HepG2 (cell line): ENCODE results near the gene IL24. TPM values are rescaled to one million over a fixed set of nuclear protein-coding genes. Genes with fewer than 3 reads are reported as not detected.

Source experiments
- ATAC-seq: fragments of 200-7000 bp; cut with Tn5 transposase; 3 replicates; pipeline ENCODE4 v1.9.1; 2020; ENCODE audit warnings: mild to moderate bottlenecking, moderate library complexity
- BruUV-seq: library from RNA; stranded (reverse); fragments of 400-500 nt; replicated peaks from 2 replicates; lab custom pipeline; 2021; lab: Mats Ljungman, UMichigan
- CTCF ChIA-PET: fragments of 300-600 bp; formaldehyde crosslinking; extraction: SDS; loops from one replicate; lab custom pipeline; 2021; ENCODE audit warnings: low total read pairs, inconsistent platforms, low intra/inter-chr PET ratio; lab: Yijun Ruan, JAX
- POLR2A ChIA-PET: fragments of 350-600 bp; sonication (Branson Sonifier 250); formaldehyde crosslinking; loops from one replicate; lab custom pipeline; 2020; ENCODE audit warnings: antibody characterized with exemption, inconsistent platforms; lab: Yijun Ruan, JAX
- DNase-seq: peaks from one replicate; pipeline ENCODE4 v3.0.0-alpha.2; 2015; ENCODE audit warnings: low spot score
- FAIRE-seq: peaks from 3 replicates; lab custom pipeline; 2011; peaks lifted over from hg19 to GRCh38; lab: Jason Lieb, UNC
- H2AFZ ChIP-seq: one replicate; pipeline ENCODE4 v1.6.1; 2011; ENCODE audit warnings: low read length, inconsistent platforms
- H3K27ac ChIP-seq: fragments of 300-600 bp; 3 replicates; pipeline ENCODE4 v1.8.0; 2011; ENCODE audit warnings: mixed run types, mild to moderate bottlenecking, mixed read lengths, low read length, inconsistent platforms; ENCODE audit not compliant: insufficient read depth; ENCODE audit errors: extremely low read length
- H3K27me3 ChIP-seq, 2 experiments: fragments of 200-600 bp in 1 of 2; 2 replicates in 1 of 2; 3 replicates in 1 of 2; pipeline versions ENCODE4 v1.6.0 to v1.8.0; 2011; ENCODE audit warnings: low read length in 2 of 2, mild to moderate bottlenecking in 2 of 2, moderate library complexity in 2 of 2, inconsistent platforms in 1 of 2; ENCODE audit not compliant: insufficient read depth in 2 of 2, control insufficient read depth in 1 of 2
- H3K36me3 ChIP-seq, 2 experiments: fragments of 200-600 bp in 1 of 2; replicated peaks in 1 of 2; 2 replicates in 1 of 2; 3 replicates in 1 of 2; pipeline versions ENCODE4 v1.5.1 to v1.8.0; 2011; ENCODE audit warnings: low read length in 2 of 2, inconsistent platforms in 1 of 2; ENCODE audit not compliant: insufficient read depth in 2 of 2, control insufficient read depth in 1 of 2
- H3K4me1 ChIP-seq: 2 replicates; pipeline ENCODE4 v1.5.1; 2012; ENCODE audit warnings: low read length, inconsistent platforms; ENCODE audit not compliant: insufficient read depth
- H3K4me2 ChIP-seq: 2 replicates; pipeline ENCODE4 v1.6.0; 2011; ENCODE audit warnings: low read depth, low read length, inconsistent platforms
- H3K4me3 ChIP-seq, 3 experiments: fragments of 200-600 bp in 1 of 3; sonication (generic), shearing (Covaris generic) in 1 of 3; replicated peaks in 1 of 3; 2 replicates each; pipeline ENCODE4 v1.5.1; 2011 to 2016; ENCODE audit warnings: low read length in 3 of 3, inconsistent platforms in 2 of 3, low read depth in 2 of 3, mild to moderate bottlenecking in 2 of 3, control low read depth in 1 of 3, mixed read lengths in 1 of 3; ENCODE audit not compliant: insufficient read depth in 1 of 3
- H3K79me2 ChIP-seq: one replicate; pipeline ENCODE4 v1.6.1; 2011; ENCODE audit warnings: low read length, inconsistent platforms; ENCODE audit not compliant: insufficient read depth
- H3K9ac ChIP-seq: 2 replicates; pipeline ENCODE4 v1.6.0; 2011; ENCODE audit warnings: mild to moderate bottlenecking, low read depth, low read length, inconsistent platforms; ENCODE audit not compliant: insufficient read depth
- H3K9me3 ChIP-seq: 2 replicates; pipeline ENCODE4 v1.5.1; 2012; ENCODE audit warnings: mild to moderate bottlenecking, low read length
- H4K20me1 ChIP-seq: 2 replicates; pipeline ENCODE4 v1.6.0; 2011; ENCODE audit warnings: inconsistent platforms, mild to moderate bottlenecking, low read length, moderate library complexity; ENCODE audit not compliant: insufficient read depth
- HCFC1 ChIP-seq: fragments of 150-350 bp; IDR thresholded peaks from 2 replicates; pipeline ENCODE4 v1.6.1; 2014; ENCODE audit warnings: low read depth, low read length
- KAT8 ChIP-seq: IDR thresholded peaks from 2 replicates; pipeline ENCODE4 v1.6.1; 2016; ENCODE audit warnings: missing genetic modification reagents, missing compliant biosample characterization
- MATR3 ChIP-seq: sonication (generic); formaldehyde crosslinking; IDR thresholded peaks from 2 replicates; pipeline ENCODE4 v1.4.0; 2020; ENCODE audit warnings: missing genetic modification reagents
- NR2F6 ChIP-seq, 2 experiments: IDR thresholded peaks; 2 replicates each; pipeline ENCODE4 v1.6.1; 2016; ENCODE audit warnings: antibody characterized with exemption in 1 of 2, mild to moderate bottlenecking in 1 of 2
- PRPF4 ChIP-seq: fragments of 200-400 bp; formaldehyde crosslinking; IDR thresholded peaks from 2 replicates; pipeline ENCODE4 v1.6.1; 2016; ENCODE audit warnings: low read length, low read depth; ENCODE audit not compliant: poor library complexity, severe bottlenecking
- RAD51 ChIP-seq: fragments of 450-650 bp; IDR thresholded peaks from 2 replicates; pipeline ENCODE4 v1.6.1; 2016; ENCODE audit warnings: borderline replicate concordance
- ZMYM2 ChIP-seq: sonication (generic); formaldehyde crosslinking; IDR thresholded peaks from 2 replicates; pipeline ENCODE4 v1.8.0; 2022; ENCODE audit warnings: mild to moderate bottlenecking, missing genetic modification reagents
- ZNF776 ChIP-seq: sonication (generic); formaldehyde crosslinking; IDR thresholded peaks from 2 replicates; pipeline ENCODE4 v1.4.0; 2020; ENCODE audit warnings: mild to moderate bottlenecking, missing genetic modification reagents
- WGBS: methylation state at CpG from one replicate; pipeline ENCODE4 v1.1.6; 2017; ENCODE audit warnings: low lambda C conversion rate; 5-methylcytosine and 5-hydroxymethylcytosine counted together
- in situ Hi-C: cut with HindIII; loops from 2 replicates; pipeline ENCODE4 v1.10.0; 2017; ENCODE audit warnings: low pct_unique_long_range_greater_than_20kb; ENCODE audit not compliant: extremely low pct_ligation_motif_present
- intact Hi-C: fragments of 100-400 bp; cut with micrococcal nuclease; formaldehyde crosslinking; loops from one replicate; pipeline ENCODE4 v1.10.0; 2022; ENCODE audit not compliant: unreplicated experiment
- polyA plus RNA-seq, 8 experiments: library from polyadenylated mRNA; depleted of rRNA in 3 of 8; stranded (reverse) in 7 of 8; unstranded in 1 of 8; fragments of >200 nt; fragmentation: Illumina TruSeq in 4 of 8; extraction: Trizol in 4 of 8; gene quantifications; 2 replicates each; pipeline versions ENCODE4 v1.2.1 to v1.2.3, GENCODE V29; 2011 to 2016; ENCODE audit warnings: low read depth in 4 of 8, missing spikeins in 1 of 8, mixed read lengths in 1 of 8; ENCODE audit not compliant: insufficient read depth in 1 of 8
- total RNA-seq, 5 experiments: library from RNA; depleted of rRNA; stranded (reverse); fragments of >200 nt; fragmentation: Illumina TruSeq; extraction: Trizol; gene quantifications; 2 replicates each; pipeline ENCODE4 v1.2.3, GENCODE V29; 2016; ENCODE audit warnings: low read depth in 1 of 5
- TF ChIP-seq, protein P1 (sequence below): sonication (generic); formaldehyde crosslinking; conservative IDR thresholded peaks from 2 replicates; pipeline ENCODE4 v1.5.0; 2020; ENCODE audit warnings: missing genetic modification reagents
- TF ChIP-seq, protein P2 (sequence below): sonication (generic); formaldehyde crosslinking; IDR thresholded peaks from 2 replicates; pipeline ENCODE4 v1.5.0; 2020; ENCODE audit warnings: missing genetic modification reagents
- TF ChIP-seq, protein P3 (sequence below): sonication (generic); formaldehyde crosslinking; conservative IDR thresholded peaks from 2 replicates; pipeline ENCODE4 v1.4.0; 2020; ENCODE audit warnings: missing genetic modification reagents
- TF ChIP-seq, protein P4 (sequence below): sonication (generic); formaldehyde crosslinking; IDR thresholded peaks from 2 replicates; pipeline ENCODE4 v1.5.0; 2020; ENCODE audit warnings: missing genetic modification reagents, mild to moderate bottlenecking, borderline replicate concordance

The IL24 gene
- total and polyA plus RNA-seq, 2 of the 13 experiments (the other 11 are each of a cell fraction or from before 2014, with no cell fraction given): not detected

- Histone ChIP-seq H3K4me3 (no peak overlapping the region), H3K27ac (no peak overlapping the region), H4K20me1 (no peaks in the 10 kb centered on the region), H2AFZ (no peak overlapping the region), H3K4me2 (no peak overlapping the region), H3K4me1 (no peaks in the 10 kb centered on the region), H3K79me2 (no peaks in the 10 kb centered on the region), H3K27me3 (peaks cover 3 to 39% of the 10 kb centered on the region in 2 experiments), H3K9me3 (no peaks in the 10 kb centered on the region), H3K36me3 (no peaks in the 10 kb centered on the region), H3K9ac (no peak overlapping the region)
- ATAC-seq (no peak), FAIRE-seq (no peak), DNase-seq (no peak)
- in situ Hi-C loops: loop anchor here (5.0 to 25.0 kb wide), 2 partner anchors 177 to 277 kb away; partner anchors contain the start of gene DYRK3
- TF ChIP-seq ZNF776 (CRISPR knock-in tag): no peak
- TF ChIP-seq KAT8 (CRISPR knock-in tag): no peak
- no peak for TF ChIP-seq RAD51
- no peak for TF ChIP-seq HCFC1
- TF ChIP-seq, protein P1, sequence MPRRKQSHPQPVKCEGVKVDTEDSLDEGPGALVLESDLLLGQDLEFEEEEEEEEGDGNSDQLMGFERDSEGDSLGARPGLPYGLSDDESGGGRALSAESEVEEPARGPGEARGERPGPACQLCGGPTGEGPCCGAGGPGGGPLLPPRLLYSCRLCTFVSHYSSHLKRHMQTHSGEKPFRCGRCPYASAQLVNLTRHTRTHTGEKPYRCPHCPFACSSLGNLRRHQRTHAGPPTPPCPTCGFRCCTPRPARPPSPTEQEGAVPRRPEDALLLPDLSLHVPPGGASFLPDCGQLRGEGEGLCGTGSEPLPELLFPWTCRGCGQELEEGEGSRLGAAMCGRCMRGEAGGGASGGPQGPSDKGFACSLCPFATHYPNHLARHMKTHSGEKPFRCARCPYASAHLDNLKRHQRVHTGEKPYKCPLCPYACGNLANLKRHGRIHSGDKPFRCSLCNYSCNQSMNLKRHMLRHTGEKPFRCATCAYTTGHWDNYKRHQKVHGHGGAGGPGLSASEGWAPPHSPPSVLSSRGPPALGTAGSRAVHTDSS (CRISPR knock-in tag): no peak
- no peak for TF ChIP-seq ZMYM2
- TF ChIP-seq, protein P2, sequence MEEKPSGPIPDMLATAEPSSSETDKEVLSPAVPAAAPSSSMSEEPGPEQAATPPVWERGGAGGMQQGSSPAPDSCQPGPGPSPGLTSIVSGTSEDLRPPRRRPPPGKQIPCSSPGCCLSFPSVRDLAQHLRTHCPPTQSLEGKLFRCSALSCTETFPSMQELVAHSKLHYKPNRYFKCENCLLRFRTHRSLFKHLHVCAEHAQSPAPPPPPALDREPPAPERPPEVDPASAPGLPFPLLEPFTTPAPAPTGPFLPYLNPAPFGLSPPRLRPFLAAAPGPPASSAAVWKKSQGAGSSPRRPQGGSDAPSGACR: no peak
- TF ChIP-seq, protein P3, sequence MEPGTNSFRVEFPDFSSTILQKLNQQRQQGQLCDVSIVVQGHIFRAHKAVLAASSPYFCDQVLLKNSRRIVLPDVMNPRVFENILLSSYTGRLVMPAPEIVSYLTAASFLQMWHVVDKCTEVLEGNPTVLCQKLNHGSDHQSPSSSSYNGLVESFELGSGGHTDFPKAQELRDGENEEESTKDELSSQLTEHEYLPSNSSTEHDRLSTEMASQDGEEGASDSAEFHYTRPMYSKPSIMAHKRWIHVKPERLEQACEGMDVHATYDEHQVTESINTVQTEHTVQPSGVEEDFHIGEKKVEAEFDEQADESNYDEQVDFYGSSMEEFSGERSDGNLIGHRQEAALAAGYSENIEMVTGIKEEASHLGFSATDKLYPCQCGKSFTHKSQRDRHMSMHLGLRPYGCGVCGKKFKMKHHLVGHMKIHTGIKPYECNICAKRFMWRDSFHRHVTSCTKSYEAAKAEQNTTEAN (CRISPR knock-in tag): no peak
- no peak for TF ChIP-seq MATR3 (CRISPR knock-in tag)
- TF ChIP-seq, protein P4, sequence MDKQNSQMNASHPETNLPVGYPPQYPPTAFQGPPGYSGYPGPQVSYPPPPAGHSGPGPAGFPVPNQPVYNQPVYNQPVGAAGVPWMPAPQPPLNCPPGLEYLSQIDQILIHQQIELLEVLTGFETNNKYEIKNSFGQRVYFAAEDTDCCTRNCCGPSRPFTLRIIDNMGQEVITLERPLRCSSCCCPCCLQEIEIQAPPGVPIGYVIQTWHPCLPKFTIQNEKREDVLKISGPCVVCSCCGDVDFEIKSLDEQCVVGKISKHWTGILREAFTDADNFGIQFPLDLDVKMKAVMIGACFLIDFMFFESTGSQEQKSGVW (CRISPR knock-in tag): no peak
- TF ChIP-seq NR2F6 (IDR thresholded peaks at IDR 0.05): no peak
- no peak for TF ChIP-seq NR2F6 (CRISPR knock-in tag; IDR thresholded peaks at IDR 0.05)
- no peak for TF ChIP-seq PRPF4
- intact Hi-C loops: loop anchor here (2.0 to 5.0 kb wide), 3 partner anchors 47 to 179 kb away; partner anchors contain the start of gene IL20
- WGBS: 20% methylated on average over 12 of the region's 12 CpGs
- ChIA-PET CTCF (no interaction called here), POLR2A (no interaction called here)
- BruUV-seq: no TSS peak
Observed at GRCh38 chr1:206913766-206914537, 16.7 kb downstream of the IL24 start.
